HepG2 (cell line): Measurements from ENCODE around the gene NAE1. TPM values are rescaled to one million over a fixed set of nuclear protein-coding genes. Genes with fewer than 3 reads are reported as not detected.

Source experiments
- CBX2 ChIP-seq, 2 experiments: fragments of 200-600 bp in 1 of 2; sonication (generic); formaldehyde crosslinking in 1 of 2; IDR thresholded peaks; 2 replicates each; pipeline versions ENCODE4 v1.7.0 to v1.8.1; 2018 to 2022; ENCODE audit warnings: low read depth in 2 of 2, low read length in 1 of 2, mild to moderate bottlenecking in 1 of 2, missing genetic modification reagents in 1 of 2
- EP300 ChIP-seq, 3 experiments: sonication (generic) in 1 of 3; formaldehyde crosslinking in 1 of 3; IDR thresholded peaks; 2 replicates each; pipeline versions ENCODE4 v1.5.1 to v1.6.1; 2011 to 2020; ENCODE audit warnings: low read depth in 2 of 3, low read length in 2 of 3, borderline replicate concordance in 1 of 3, improper control_type of control experiment in 1 of 3, mild to moderate bottlenecking in 1 of 3, missing genetic modification reagents in 1 of 3, moderate library complexity in 1 of 3
- KAT7 ChIP-seq: IDR thresholded peaks from 2 replicates; pipeline ENCODE4 v1.6.1; 2018; ENCODE audit warnings: borderline replicate concordance, missing compliant biosample characterization
- MLLT10 ChIP-seq: sonication (generic); formaldehyde crosslinking; IDR thresholded peaks from 2 replicates; pipeline ENCODE4 v1.4.0; 2020; ENCODE audit warnings: missing genetic modification reagents
- NFE2L1 ChIP-seq: sonication (generic); formaldehyde crosslinking; IDR thresholded peaks from 2 replicates; pipeline ENCODE4 v1.4.0; 2020; ENCODE audit warnings: missing genetic modification reagents, mild to moderate bottlenecking, borderline replicate concordance
- NR2F2 ChIP-seq: IDR thresholded peaks from 2 replicates; pipeline ENCODE4 v1.6.1; 2012; ENCODE audit warnings: low read depth, inconsistent platforms, borderline replicate concordance
- PRMT3 ChIP-seq: sonication (generic); formaldehyde crosslinking; IDR thresholded peaks from 2 replicates; pipeline ENCODE4 v1.8.1; 2022; ENCODE audit warnings: low read depth, mild to moderate bottlenecking, moderate library complexity, missing genetic modification reagents, borderline replicate concordance
- RFXAP ChIP-seq: sonication (generic); formaldehyde crosslinking; IDR thresholded peaks from 2 replicates; pipeline ENCODE4 v1.4.0; 2020; ENCODE audit warnings: missing genetic modification reagents, borderline replicate concordance
- TBX3 ChIP-seq: fragments of 450-650 bp; IDR thresholded peaks from 2 replicates; pipeline ENCODE4 v1.6.1; 2017; ENCODE audit warnings: antibody characterized with exemption, mild to moderate bottlenecking, inconsistent platforms, borderline replicate concordance
- YEATS4 ChIP-seq: sonication (generic); formaldehyde crosslinking; IDR thresholded peaks from 2 replicates; pipeline ENCODE4 v1.4.0; 2020; ENCODE audit warnings: missing genetic modification reagents, borderline replicate concordance
- YY1 ChIP-seq: IDR thresholded peaks from 2 replicates; pipeline ENCODE4 v1.6.1; 2011; ENCODE audit warnings: low read length, low read depth, moderate library complexity, mild to moderate bottlenecking; ENCODE audit not compliant: insufficient read depth, insufficient replicate concordance
- ZFP36L2 ChIP-seq: sonication (generic); formaldehyde crosslinking; IDR thresholded peaks from 2 replicates; pipeline ENCODE4 v1.4.0; 2020; ENCODE audit warnings: missing genetic modification reagents
- ZNF34 ChIP-seq: sonication (generic); formaldehyde crosslinking; IDR thresholded peaks from 2 replicates; pipeline ENCODE4 v1.4.0; 2020; ENCODE audit warnings: mild to moderate bottlenecking, missing genetic modification reagents, borderline replicate concordance
- polyA plus RNA-seq, 8 experiments: library from polyadenylated mRNA; depleted of rRNA in 3 of 8; stranded (reverse) in 7 of 8; unstranded in 1 of 8; fragments of >200 nt; fragmentation: Illumina TruSeq in 4 of 8; extraction: Trizol in 4 of 8; gene quantifications; 2 replicates each; pipeline versions ENCODE4 v1.2.1 to v1.2.3, GENCODE V29; 2011 to 2016; ENCODE audit warnings: low read depth in 4 of 8, missing spikeins in 1 of 8, mixed read lengths in 1 of 8; ENCODE audit not compliant: insufficient read depth in 1 of 8
- total RNA-seq, 5 experiments: library from RNA; depleted of rRNA; stranded (reverse); fragments of >200 nt; fragmentation: Illumina TruSeq; extraction: Trizol; gene quantifications; 2 replicates each; pipeline ENCODE4 v1.2.3, GENCODE V29; 2016; ENCODE audit warnings: low read depth in 1 of 5
- TF ChIP-seq, protein P1 (sequence below): sonication (generic); formaldehyde crosslinking; IDR thresholded peaks from 2 replicates; pipeline ENCODE4 v1.5.1; 2020; ENCODE audit warnings: mild to moderate bottlenecking, missing genetic modification reagents, moderate library complexity
- TF ChIP-seq, protein P2 (sequence below): sonication (generic); formaldehyde crosslinking; IDR thresholded peaks from 2 replicates; pipeline ENCODE4 v1.8.0; 2022; ENCODE audit warnings: mild to moderate bottlenecking, missing genetic modification reagents; ENCODE audit not compliant: insufficient replicate concordance
- TF ChIP-seq, protein P3 (sequence below), 2 experiments: sonication (generic) in 1 of 2; formaldehyde crosslinking in 1 of 2; IDR thresholded peaks; 2 replicates each; pipeline versions ENCODE4 v1.4.0 to v1.6.1; 2018 to 2020; ENCODE audit warnings: missing genetic modification reagents in 2 of 2, borderline replicate concordance in 1 of 2, low read depth in 1 of 2, mild to moderate bottlenecking in 1 of 2, missing biosample characterization in 1 of 2
- TF ChIP-seq, protein P4 (sequence below): sonication (generic); formaldehyde crosslinking; IDR thresholded peaks from 2 replicates; pipeline ENCODE4 v1.4.0; 2020; ENCODE audit warnings: missing genetic modification reagents, borderline replicate concordance

The NAE1 gene
- total and polyA plus RNA-seq, 2 of the 13 experiments (the other 11 are each of a cell fraction or from before 2014, with no cell fraction given) = 95.7 to 206 TPM

DNA sequence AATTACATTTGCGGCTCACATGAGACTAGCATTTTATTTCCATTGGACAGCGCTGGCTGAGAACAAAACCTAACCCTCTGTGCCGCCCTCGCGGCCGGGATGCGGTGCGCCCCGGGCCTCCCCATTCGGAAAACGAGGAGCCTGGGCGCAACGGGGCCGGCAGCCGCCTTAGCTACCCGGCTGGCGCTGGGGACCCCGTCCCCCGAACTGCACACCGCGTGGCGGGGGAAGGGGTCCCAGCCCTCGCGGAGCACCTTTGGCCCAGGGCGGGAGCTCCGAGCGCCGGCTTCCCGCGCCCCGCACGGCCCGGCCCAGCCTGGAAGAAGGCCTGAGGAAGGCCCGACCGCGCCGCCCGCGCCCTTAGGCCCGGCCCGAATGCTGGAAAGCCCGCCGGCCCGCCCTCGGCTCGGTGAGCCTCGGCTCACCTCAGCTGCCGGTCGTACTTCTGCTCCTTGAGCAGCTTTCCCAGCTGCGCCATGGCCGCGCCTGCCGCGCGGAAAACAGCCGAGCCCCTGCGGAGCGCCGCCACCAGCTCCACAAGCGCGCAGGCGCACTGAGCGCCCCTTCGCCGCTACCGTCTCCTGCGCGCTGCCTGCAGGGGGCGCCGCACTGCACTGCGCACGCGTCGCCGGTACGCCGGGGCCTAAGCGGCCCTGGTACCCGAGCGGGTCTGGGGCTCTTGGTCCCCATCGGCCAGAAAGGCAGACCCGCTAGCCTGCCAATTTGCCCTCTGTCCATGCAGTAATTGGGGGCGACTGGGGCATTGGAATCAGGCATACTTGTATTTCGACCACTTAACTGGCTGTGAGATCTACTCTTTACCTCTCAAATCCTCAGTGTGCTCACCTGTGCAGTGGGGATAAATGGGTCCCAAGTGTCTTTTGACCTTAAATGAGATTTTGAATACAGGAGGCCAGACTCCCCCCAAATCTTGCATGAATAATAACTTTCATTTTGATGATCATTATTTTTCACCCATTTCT is at the start of gene NAE1 (continued):
- TF ChIP-seq PRMT3 (CRISPR knock-in tag) (no peak), ZFP36L2 (CRISPR knock-in tag) (no peak), KAT7 (peak; percentile 91), CBX2 (IDR thresholded peaks at IDR 0.05; ENCODE audit: low read depth, low read length) (no peak), CBX2 (CRISPR knock-in tag; IDR thresholded peaks at IDR 0.05; ENCODE audit: low read depth) (0 out of 2 replicates have a peak, but pooled peaks have one; percentile 56), EP300 (IDR thresholded peaks at IDR 0.05; ENCODE audit: low read depth in 2 of 2, low read length in 2 of 2) (no peak), EP300 (CRISPR knock-in tag; IDR thresholded peaks at IDR 0.05; ENCODE audit: borderline replicate concordance) (no peak), NFE2L1 (CRISPR knock-in tag) (no peak), NR2F2 (no peak), MLLT10 (CRISPR knock-in tag) (no peak), YEATS4 (CRISPR knock-in tag) (peak; percentile 99), TBX3 (no peak), ZNF34 (CRISPR knock-in tag) (no peak; the same call in 1 of the 2 replicates), YY1 (peak; percentile 92), RFXAP (CRISPR knock-in tag) (peak; percentile 92)
- TF ChIP-seq, protein P1, sequence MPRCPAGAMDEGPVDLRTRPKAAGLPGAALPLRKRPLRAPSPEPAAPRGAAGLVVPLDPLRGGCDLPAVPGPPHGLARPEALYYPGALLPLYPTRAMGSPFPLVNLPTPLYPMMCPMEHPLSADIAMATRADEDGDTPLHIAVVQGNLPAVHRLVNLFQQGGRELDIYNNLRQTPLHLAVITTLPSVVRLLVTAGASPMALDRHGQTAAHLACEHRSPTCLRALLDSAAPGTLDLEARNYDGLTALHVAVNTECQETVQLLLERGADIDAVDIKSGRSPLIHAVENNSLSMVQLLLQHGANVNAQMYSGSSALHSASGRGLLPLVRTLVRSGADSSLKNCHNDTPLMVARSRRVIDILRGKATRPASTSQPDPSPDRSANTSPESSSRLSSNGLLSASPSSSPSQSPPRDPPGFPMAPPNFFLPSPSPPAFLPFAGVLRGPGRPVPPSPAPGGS (CRISPR knock-in tag) = peak; percentile 88; the same call in 1 of the 2 replicates
- TF ChIP-seq, protein P2, sequence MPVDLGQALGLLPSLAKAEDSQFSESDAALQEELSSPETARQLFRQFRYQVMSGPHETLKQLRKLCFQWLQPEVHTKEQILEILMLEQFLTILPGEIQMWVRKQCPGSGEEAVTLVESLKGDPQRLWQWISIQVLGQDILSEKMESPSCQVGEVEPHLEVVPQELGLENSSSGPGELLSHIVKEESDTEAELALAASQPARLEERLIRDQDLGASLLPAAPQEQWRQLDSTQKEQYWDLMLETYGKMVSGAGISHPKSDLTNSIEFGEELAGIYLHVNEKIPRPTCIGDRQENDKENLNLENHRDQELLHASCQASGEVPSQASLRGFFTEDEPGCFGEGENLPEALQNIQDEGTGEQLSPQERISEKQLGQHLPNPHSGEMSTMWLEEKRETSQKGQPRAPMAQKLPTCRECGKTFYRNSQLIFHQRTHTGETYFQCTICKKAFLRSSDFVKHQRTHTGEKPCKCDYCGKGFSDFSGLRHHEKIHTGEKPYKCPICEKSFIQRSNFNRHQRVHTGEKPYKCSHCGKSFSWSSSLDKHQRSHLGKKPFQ = peak; percentile 88
- TF ChIP-seq, protein P3, sequence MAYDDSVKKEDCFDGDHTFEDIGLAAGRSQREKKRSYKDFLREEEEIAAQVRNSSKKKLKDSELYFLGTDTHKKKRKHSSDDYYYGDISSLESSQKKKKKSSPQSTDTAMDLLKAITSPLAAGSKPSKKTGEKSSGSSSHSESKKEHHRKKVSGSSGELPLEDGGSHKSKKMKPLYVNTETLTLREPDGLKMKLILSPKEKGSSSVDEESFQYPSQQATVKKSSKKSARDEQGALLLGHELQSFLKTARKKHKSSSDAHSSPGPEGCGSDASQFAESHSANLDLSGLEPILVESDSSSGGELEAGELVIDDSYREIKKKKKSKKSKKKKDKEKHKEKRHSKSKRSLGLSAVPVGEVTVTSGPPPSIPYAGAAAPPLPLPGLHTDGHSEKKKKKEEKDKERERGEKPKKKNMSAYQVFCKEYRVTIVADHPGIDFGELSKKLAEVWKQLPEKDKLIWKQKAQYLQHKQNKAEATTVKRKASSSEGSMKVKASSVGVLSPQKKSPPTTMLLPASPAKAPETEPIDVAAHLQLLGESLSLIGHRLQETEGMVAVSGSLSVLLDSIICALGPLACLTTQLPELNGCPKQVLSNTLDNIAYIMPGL (CRISPR knock-in tag; IDR thresholded peaks at IDR 0.05; ENCODE audit: borderline replicate concordance in 1 of 2, low read depth in 1 of 2) = peak; percentile 99 to 100
- TF ChIP-seq, protein P4, sequence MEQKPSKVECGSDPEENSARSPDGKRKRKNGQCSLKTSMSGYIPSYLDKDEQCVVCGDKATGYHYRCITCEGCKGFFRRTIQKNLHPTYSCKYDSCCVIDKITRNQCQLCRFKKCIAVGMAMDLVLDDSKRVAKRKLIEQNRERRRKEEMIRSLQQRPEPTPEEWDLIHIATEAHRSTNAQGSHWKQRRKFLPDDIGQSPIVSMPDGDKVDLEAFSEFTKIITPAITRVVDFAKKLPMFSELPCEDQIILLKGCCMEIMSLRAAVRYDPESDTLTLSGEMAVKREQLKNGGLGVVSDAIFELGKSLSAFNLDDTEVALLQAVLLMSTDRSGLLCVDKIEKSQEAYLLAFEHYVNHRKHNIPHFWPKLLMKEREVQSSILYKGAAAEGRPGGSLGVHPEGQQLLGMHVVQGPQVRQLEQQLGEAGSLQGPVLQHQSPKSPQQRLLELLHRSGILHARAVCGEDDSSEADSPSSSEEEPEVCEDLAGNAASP = peak; percentile 72; the same call in 1 of the 2 replicates
